ENCODE data around the gene SOX9. TPM values are rescaled to one million over a fixed set of nuclear protein-coding genes. Genes with fewer than 3 reads are reported as not detected.
A peak's percentile ranks its signal among the peaks of the same experiment; 100 is the strongest.

The SOX9 gene
- polyA plus RNA-seq, 2 of the 4 experiments (the other 2 are of a cell fraction), result 6.7 to 12.3 TPM

GRCh38 chr17:72125742-72126141 lies 4.9 kb downstream of the SOX9 start:
- no peak overlapping the region for H3K4me3 ChIP-seq
- ATAC-seq (no peak), DNase-seq (ENCODE audit: low read depth in 1 of 2, low spot score in 1 of 2) (no peak), FAIRE-seq (no peak)
- peak overlapping the region in 1 of 2 experiments; percentile 68; a peak in 3 of 6 replicates for H3K27ac ChIP-seq
- peak overlapping the region; percentile 61 for H3K4me2 ChIP-seq
- POLR2A ChIA-PET, result interaction anchor here (0.6 to 0.7 kb wide), 3 partner anchors 233 to 687 kb away, joined by 3 to 4 read pairs (median 4); no protein-coding TSS in a partner anchor
- H3K9me3 ChIP-seq, result no peaks in the 10 kb centered on the region
- H3K4me1 ChIP-seq, result peaks cover 45% of the 10 kb centered on the region
- CTCF ChIA-PET, result interaction anchor here (1.6 to 1.7 kb wide), 3 partner anchors 24 to 226 kb away, joined by 3 read pairs; no protein-coding TSS in a partner anchor
- TF ChIP-seq HMGXB4 (CRISPR knock-in tag; IDR thresholded peaks at IDR 0.05; ENCODE audit: borderline replicate concordance) (no peak), E2F6 (IDR thresholded peaks at IDR 0.05; ENCODE audit: borderline replicate concordance, low read depth) (no peak), TFCP2L1 (CRISPR knock-in tag; IDR thresholded peaks at IDR 0.05) (no peak), CBX2 (IDR thresholded peaks at IDR 0.05; ENCODE audit: borderline replicate concordance, low read depth) (no peak)

- H3K4me2 ChIP-seq, result peak overlapping the region; percentile 61
- peak overlapping the region; percentile 34 to 68; a peak in 5 of 6 replicates for H3K27ac ChIP-seq
- H3K9me3 ChIP-seq, result no peaks in the 10 kb centered on the region
- WGBS (ENCODE audit: missing lambda C conversion rate), result 48% methylated on average over 8 of the region's 8 CpGs
- no peak overlapping the region for H3K4me3 ChIP-seq
- DNase-seq (ENCODE audit: low read depth in 1 of 2, low spot score in 1 of 2), result peak; percentile 75 to 81
- TF ChIP-seq MAX (IDR thresholded peaks at IDR 0.05), result peak; percentile 33; the same call in 1 of the 2 replicates
- no peak for TF ChIP-seq HDAC2 (IDR thresholded peaks at IDR 0.05)
- 0 out of 5 replicates have a peak, but pooled peaks of 1 of the 2 experiments have one; percentile 2 for TF ChIP-seq RAD21 (conservative IDR thresholded peaks at IDR 0.05 in 1 of 2, IDR thresholded peaks at IDR 0.05 in 1 of 2)
- TF ChIP-seq RFX5 (IDR thresholded peaks at IDR 0.05), result peak; percentile 39; the same call in 1 of the 2 replicates
- TF ChIP-seq CBX2 (IDR thresholded peaks at IDR 0.05; ENCODE audit: borderline replicate concordance, low read depth), result no peak
- TF ChIP-seq FOSL2 (IDR thresholded peaks at IDR 0.05), result no peak
- TF ChIP-seq FOSL2 (CRISPR knock-in tag; IDR thresholded peaks at IDR 0.05), result peak; percentile 16; the same call in 1 of the 2 replicates
- TF ChIP-seq TP53 (CRISPR knock-in tag; IDR thresholded peaks at IDR 0.05), result no peak
- 0 out of 2 replicates have a peak, but pooled peaks have one; percentile 45 for TF ChIP-seq ESRRA (IDR thresholded peaks at IDR 0.05; ENCODE audit: borderline replicate concordance, low read length)
- peak; percentile 67; the same call in 1 of the 2 replicates for TF ChIP-seq GATA3 (IDR thresholded peaks at IDR 0.05; ENCODE audit: borderline replicate concordance)
- TF ChIP-seq REST (IDR thresholded peaks at IDR 0.05), result no peak
- TF ChIP-seq CTCF (IDR thresholded peaks at IDR 0.05), result no peak
- peak; percentile 12; the same call in 1 of the 3 replicates for TF ChIP-seq SMC3 (IDR thresholded peaks at IDR 0.05)
- H3K4me1 ChIP-seq, result peaks cover 45% of the 10 kb centered on the region
- ATAC-seq, result peak; percentile 48 to 71
- ChIA-PET CTCF (interaction anchor here (0.8 kb wide), 1 partner anchor 414 kb away, joined by 3 read pairs; no protein-coding TSS in a partner anchor), POLR2A (no interaction called here)
- peak; percentile 94 for FAIRE-seq
These were observed 6.0 kb downstream of the SOX9 start for GRCh38 chr17:72126575-72127486.

Data from A549 (cell line).